Erythroblast (primary cell): Measurements from ENCODE around the gene AKAP8.

Experiments used
- GATA1 ChIP-seq: IDR thresholded peaks from 2 replicates; pipeline ENCODE4 v1.6.1; 2011; ENCODE audit warnings: low read depth, mild to moderate bottlenecking, control low read depth, low read length, moderate library complexity
- POLR2A ChIP-seq: IDR thresholded peaks from 2 replicates; pipeline ENCODE4 v1.6.1; 2011; ENCODE audit warnings: mild to moderate bottlenecking, low read length

DNA sequence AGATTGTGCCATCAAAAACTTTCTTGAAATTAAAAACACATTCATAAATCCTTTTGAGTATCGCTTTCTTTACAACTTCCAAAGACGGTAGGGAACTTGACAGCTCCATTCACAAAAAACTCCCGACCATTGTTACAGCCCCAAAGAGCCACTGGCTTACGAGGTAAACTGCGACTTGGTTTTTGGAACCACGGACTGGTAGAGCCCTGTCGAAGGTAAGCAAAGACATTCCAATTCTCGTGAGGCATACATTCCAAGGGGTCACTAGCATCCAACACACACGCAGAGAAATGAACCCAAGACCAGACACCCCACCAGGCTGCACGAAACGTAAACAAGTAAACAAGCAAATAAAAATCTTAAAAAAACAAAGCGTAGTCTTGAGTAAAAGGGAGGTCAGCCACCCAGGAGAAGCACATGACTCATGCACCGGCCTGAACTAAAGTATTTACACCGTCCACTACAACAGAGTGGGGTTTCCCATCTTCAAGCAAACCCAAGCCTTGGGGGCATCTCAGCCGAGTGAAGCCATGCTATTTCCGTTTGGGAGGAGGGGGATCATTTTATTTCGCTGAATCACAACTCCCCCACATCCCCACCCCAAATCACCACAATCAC is 48.7 kb downstream of the AKAP8 start:
- TF ChIP-seq POLR2A (no peak), GATA1 (no peak)
